Testis (tissue), 2 donors: Measurements from ENCODE around the gene BRPF1.

Source experiments
- POLR2A ChIP-seq: fragments of 450-650 bp; IDR thresholded peaks from one replicate; pipeline ENCODE4 v1.6.1; 2017; ENCODE audit warnings: antibody characterized with exemption, mild to moderate bottlenecking, moderate library complexity
- TF ChIP-seq, protein P1 (sequence below), 3 experiments: fragments of 450-650 bp in 2 of 3; fragments of 200-600 bp in 1 of 3; sonication (generic) in 1 of 3; IDR thresholded peaks; one replicate each; pipeline ENCODE4 v1.5.1; 2016 to 2019; ENCODE audit warnings: antibody characterized with exemption in 3 of 3, mild to moderate bottlenecking in 2 of 3, moderate library complexity in 1 of 3

DNA sequence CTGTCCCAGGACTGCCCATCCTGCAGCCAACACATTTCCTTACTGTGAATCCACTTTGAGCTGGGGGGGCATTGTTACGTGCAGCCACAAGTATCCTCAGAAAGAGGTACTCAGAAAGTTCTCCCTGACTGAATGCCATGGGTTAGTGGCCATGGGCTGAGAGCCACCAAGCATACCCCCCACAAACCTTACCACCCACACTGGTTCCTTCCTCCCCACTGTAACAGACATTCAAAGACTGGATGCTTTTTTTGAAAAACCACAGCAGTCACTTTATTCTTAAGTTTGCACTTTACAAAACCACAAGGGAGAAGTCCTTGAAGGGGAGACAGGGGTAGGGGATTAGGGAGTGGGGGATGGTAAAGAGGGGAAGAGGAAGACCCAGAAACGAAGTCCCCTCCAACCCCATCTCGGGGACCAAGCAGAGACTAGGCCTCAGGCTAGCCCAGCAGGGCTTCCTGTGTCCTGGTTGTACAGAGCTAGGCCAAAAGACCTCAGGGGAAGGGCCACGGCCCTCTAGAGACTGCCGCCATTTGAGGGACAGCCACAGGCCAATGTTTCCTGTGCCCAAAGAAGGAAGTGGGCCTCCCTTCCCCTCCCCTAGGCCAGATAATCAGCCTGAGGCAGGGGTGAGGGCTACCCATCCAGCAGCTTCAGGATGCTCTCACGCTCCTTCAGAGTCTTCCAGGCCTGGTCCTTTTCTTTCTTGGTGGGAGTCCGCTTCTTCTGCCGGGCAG, 48.4 kb downstream of the BRPF1 start:
- TF ChIP-seq, protein P1, sequence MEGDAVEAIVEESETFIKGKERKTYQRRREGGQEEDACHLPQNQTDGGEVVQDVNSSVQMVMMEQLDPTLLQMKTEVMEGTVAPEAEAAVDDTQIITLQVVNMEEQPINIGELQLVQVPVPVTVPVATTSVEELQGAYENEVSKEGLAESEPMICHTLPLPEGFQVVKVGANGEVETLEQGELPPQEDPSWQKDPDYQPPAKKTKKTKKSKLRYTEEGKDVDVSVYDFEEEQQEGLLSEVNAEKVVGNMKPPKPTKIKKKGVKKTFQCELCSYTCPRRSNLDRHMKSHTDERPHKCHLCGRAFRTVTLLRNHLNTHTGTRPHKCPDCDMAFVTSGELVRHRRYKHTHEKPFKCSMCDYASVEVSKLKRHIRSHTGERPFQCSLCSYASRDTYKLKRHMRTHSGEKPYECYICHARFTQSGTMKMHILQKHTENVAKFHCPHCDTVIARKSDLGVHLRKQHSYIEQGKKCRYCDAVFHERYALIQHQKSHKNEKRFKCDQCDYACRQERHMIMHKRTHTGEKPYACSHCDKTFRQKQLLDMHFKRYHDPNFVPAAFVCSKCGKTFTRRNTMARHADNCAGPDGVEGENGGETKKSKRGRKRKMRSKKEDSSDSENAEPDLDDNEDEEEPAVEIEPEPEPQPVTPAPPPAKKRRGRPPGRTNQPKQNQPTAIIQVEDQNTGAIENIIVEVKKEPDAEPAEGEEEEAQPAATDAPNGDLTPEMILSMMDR (IDR thresholded peaks at IDR 0.05): no peak
- TF ChIP-seq POLR2A: no peak
